Measurements from ENCODE around the gene PIM3.

DNA sequence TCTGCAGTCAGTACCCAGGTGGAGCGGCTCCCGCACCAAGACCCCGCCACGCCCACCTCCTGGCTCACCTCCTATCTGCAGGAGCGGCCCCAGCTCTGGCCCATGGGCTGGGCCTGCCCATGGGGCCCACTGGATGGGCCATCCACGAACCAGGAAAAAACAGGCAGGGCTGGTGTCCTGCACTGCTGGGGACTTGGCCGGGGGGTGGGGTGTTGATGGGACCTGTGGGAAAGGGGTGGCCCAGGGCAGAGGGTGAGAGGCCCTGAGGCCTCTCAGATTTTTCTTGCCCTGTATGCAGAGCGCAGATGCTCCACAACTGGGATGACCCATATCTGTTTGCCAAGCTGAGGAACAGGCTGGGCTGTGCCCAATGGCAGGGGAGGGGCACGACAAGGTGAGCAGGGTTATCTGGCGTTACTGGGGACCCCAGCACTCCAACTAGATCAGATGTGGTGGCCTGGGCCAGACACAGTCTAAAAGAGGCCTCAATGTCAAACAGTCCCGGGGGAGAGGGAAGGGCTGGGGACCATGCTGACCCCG is 2.7 kb upstream of the PIM3 start:
- TF ChIP-seq, protein P1, sequence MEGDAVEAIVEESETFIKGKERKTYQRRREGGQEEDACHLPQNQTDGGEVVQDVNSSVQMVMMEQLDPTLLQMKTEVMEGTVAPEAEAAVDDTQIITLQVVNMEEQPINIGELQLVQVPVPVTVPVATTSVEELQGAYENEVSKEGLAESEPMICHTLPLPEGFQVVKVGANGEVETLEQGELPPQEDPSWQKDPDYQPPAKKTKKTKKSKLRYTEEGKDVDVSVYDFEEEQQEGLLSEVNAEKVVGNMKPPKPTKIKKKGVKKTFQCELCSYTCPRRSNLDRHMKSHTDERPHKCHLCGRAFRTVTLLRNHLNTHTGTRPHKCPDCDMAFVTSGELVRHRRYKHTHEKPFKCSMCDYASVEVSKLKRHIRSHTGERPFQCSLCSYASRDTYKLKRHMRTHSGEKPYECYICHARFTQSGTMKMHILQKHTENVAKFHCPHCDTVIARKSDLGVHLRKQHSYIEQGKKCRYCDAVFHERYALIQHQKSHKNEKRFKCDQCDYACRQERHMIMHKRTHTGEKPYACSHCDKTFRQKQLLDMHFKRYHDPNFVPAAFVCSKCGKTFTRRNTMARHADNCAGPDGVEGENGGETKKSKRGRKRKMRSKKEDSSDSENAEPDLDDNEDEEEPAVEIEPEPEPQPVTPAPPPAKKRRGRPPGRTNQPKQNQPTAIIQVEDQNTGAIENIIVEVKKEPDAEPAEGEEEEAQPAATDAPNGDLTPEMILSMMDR (IDR thresholded peaks at IDR 0.05; ENCODE audit: low read depth, low read length): no peak
- no peak for TF ChIP-seq POLR2A (IDR thresholded peaks at IDR 0.05; ENCODE audit: extremely low read depth, insufficient read length)
- TF ChIP-seq, protein P2, sequence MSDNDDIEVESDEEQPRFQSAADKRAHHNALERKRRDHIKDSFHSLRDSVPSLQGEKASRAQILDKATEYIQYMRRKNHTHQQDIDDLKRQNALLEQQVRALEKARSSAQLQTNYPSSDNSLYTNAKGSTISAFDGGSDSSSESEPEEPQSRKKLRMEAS (IDR thresholded peaks at IDR 0.05; ENCODE audit: low read depth, low read length): no peak

Data from NB4 (cell line).